ENCODE results near the gene ANKHD1. TPM values are rescaled to one million over a fixed set of nuclear protein-coding genes. Genes with fewer than 3 reads are reported as not detected.

ANKHD1 gene
- total RNA-seq, 1 donor from 2014 or later: 77.1 TPM

DNA sequence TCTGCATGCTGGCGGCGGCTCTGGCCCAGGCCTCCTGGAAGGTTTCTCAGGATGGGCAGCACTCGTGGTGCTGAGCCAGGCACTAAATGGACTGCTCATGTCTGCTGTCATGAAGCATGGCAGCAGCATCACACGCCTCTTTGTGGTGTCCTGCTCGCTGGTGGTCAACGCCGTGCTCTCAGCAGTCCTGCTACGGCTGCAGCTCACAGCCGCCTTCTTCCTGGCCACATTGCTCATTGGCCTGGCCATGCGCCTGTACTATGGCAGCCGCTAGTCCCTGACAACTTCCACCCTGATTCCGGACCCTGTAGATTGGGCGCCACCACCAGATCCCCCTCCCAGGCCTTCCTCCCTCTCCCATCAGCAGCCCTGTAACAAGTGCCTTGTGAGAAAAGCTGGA is 166.2 kb downstream of the ANKHD1 start:
- DNase-seq (ENCODE audit: low read depth) (no peak), FAIRE-seq (no peak)
- H3K27me3 ChIP-seq (ENCODE audit: control insufficient read depth, insufficient read depth, low read length): no peaks in the 10 kb centered on the region
- H3K4me3 ChIP-seq (ENCODE audit: low read depth, low read length): no peak overlapping the region
- TF ChIP-seq, protein P1, sequence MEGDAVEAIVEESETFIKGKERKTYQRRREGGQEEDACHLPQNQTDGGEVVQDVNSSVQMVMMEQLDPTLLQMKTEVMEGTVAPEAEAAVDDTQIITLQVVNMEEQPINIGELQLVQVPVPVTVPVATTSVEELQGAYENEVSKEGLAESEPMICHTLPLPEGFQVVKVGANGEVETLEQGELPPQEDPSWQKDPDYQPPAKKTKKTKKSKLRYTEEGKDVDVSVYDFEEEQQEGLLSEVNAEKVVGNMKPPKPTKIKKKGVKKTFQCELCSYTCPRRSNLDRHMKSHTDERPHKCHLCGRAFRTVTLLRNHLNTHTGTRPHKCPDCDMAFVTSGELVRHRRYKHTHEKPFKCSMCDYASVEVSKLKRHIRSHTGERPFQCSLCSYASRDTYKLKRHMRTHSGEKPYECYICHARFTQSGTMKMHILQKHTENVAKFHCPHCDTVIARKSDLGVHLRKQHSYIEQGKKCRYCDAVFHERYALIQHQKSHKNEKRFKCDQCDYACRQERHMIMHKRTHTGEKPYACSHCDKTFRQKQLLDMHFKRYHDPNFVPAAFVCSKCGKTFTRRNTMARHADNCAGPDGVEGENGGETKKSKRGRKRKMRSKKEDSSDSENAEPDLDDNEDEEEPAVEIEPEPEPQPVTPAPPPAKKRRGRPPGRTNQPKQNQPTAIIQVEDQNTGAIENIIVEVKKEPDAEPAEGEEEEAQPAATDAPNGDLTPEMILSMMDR (IDR thresholded peaks at IDR 0.05; ENCODE audit: insufficient read depth, low read length, severe bottlenecking): no peak
- peaks cover 19% of the 10 kb centered on the region for H3K36me3 ChIP-seq (ENCODE audit: control insufficient read depth, insufficient read depth, low read length)

DNA sequence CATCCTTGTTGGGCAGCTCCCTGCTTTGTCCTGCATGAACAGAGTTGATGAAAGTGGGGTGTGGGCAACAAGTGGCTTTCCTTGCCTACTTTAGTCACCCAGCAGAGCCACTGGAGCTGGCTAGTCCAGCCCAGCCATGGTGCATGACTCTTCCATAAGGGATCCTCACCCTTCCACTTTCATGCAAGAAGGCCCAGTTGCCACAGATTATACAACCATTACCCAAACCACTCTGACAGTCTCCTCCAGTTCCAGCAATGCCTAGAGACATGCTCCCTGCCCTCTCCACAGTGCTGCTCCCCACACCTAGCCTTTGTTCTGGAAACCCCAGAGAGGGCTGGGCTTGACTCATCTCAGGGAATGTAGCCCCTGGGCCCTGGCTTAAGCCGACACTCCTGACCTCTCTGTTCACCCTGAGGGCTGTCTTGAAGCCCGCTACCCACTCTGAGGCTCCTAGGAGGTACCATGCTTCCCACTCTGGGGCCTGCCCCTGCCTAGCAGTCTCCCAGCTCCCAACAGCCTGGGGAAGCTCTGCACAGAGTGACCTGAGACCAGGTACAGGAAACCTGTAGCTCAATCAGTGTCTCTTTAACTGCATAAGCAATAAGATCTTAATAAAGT is 166.9 kb downstream of the ANKHD1 start:
- DNase-seq (ENCODE audit: low read depth): no peak
- FAIRE-seq: no peak
- Histone ChIP-seq H3K4me3 (ENCODE audit: low read depth, low read length) (no peak overlapping the region), H3K27me3 (ENCODE audit: control insufficient read depth, insufficient read depth, low read length) (no peaks in the 10 kb centered on the region), H3K36me3 (ENCODE audit: control insufficient read depth, insufficient read depth, low read length) (peaks cover 19% of the 10 kb centered on the region)
- TF ChIP-seq, protein P1 (IDR thresholded peaks at IDR 0.05; ENCODE audit: insufficient read depth, low read length, severe bottlenecking): no peak

DNA sequence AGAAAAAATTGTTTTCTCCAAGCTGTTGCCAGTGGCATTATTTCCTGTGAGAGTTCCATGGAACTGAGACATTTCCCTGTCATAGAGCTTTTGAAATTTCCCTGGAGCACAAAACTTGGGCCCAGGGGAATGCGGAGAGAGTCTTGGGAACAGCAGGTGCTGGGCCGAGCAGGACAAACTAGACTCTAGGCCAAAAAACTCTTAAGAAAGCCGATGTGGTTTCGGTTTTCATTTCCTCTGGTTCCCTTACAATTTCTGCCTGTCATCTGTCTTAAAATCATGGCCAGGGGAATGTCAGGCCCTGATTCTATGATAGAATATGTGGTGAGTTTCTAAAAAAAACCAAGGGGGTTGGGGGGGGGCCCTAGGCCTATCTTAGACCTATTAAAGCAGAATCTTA is 167.6 kb downstream of the ANKHD1 start:
- FAIRE-seq (no peak), DNase-seq (ENCODE audit: low read depth) (no peak)
- H3K4me3 ChIP-seq (ENCODE audit: low read depth, low read length): no peak overlapping the region
- H3K36me3 ChIP-seq (ENCODE audit: control insufficient read depth, insufficient read depth, low read length): peaks cover 19% of the 10 kb centered on the region
- H3K27me3 ChIP-seq (ENCODE audit: control insufficient read depth, insufficient read depth, low read length): no peaks in the 10 kb centered on the region
- TF ChIP-seq, protein P1 (IDR thresholded peaks at IDR 0.05; ENCODE audit: insufficient read depth, low read length, severe bottlenecking): no peak

DNA sequence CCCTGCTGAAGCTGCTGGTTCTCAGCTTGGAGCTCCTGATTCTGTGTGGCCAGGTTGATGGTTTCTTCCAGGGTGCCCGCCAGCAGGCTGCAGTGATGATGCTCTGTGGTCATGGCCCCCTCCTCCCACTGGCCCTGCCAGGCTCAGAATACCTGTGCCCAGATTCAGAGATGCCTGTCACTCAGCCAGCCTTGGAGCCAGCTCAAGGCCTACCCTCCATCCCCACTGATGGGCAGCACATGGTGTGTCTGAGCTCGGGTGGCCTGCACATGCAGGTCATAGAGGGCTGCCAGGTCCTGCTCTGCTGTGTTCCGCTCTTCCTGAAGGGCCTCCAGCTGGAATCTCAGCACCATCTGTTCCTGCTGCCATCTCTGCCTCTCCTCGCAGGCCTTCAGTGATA is 168.4 kb downstream of the ANKHD1 start:
- TF ChIP-seq, protein P1 (IDR thresholded peaks at IDR 0.05; ENCODE audit: insufficient read depth, low read length, severe bottlenecking): no peak
- Histone ChIP-seq H3K27me3 (ENCODE audit: control insufficient read depth, insufficient read depth, low read length) (no peaks in the 10 kb centered on the region), H3K4me3 (ENCODE audit: low read depth, low read length) (no peak overlapping the region), H3K36me3 (ENCODE audit: control insufficient read depth, insufficient read depth, low read length) (peaks cover 19% of the 10 kb centered on the region)
- FAIRE-seq: no peak
- no peak for DNase-seq (ENCODE audit: low read depth)

DNA sequence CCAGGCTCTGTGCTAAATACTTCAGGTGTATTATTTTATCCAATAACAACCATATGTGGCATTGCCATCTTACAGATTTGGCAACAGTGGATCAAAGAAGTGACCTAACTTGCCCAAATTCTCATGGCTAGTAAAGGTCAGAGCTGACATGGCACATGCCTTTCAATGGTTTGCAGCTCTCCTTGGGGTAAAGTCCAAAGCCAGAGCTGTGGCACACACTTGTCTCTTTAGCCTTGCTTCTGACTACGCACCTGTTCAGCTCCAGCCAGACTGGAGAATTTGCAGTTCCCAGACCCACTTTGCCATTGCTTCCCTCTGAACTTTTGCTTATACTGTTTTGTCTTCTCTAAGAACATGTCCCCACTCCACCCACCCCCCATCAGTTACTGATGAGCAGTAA is 168.9 kb downstream of the ANKHD1 start:
- Histone ChIP-seq H3K36me3 (ENCODE audit: control insufficient read depth, insufficient read depth, low read length) (peaks cover 19% of the 10 kb centered on the region), H3K27me3 (ENCODE audit: control insufficient read depth, insufficient read depth, low read length) (no peaks in the 10 kb centered on the region), H3K4me3 (ENCODE audit: low read depth, low read length) (no peak overlapping the region)
- FAIRE-seq: peak; percentile 47
- DNase-seq (ENCODE audit: low read depth): no peak
- TF ChIP-seq, protein P1 (IDR thresholded peaks at IDR 0.05; ENCODE audit: insufficient read depth, low read length, severe bottlenecking): no peak

DNA sequence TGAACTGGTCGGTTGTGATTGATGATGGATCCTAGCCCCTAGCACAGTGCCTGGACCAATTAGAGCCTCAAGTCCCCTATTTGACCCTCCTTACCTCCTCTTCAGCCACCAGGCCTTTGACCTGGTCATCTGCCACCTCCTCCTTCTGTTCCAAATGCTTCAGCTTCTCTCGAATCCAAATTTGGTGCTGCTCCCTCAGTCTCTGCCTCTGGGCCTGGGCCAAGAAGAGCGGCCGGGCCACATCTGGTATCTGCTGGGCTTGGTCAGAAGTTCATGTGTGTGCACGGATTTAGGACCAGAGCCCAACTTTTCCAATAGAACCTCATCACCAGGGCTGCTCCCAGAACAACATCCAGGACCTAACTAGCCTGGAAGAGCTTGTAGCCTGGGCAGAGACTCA is 169.5 kb downstream of the ANKHD1 start:
- TF ChIP-seq, protein P1 (IDR thresholded peaks at IDR 0.05; ENCODE audit: insufficient read depth, low read length, severe bottlenecking): no peak
- no peak for DNase-seq (ENCODE audit: low read depth)
- no peaks in the 10 kb centered on the region for H3K27me3 ChIP-seq (ENCODE audit: control insufficient read depth, insufficient read depth, low read length)

More for the DNA sequence above, 169.5 kb downstream of the ANKHD1 start:
- H3K36me3 ChIP-seq (ENCODE audit: control insufficient read depth, insufficient read depth, low read length): peaks cover 19% of the 10 kb centered on the region
- FAIRE-seq: no peak
- H3K4me3 ChIP-seq (ENCODE audit: low read depth, low read length): no peak overlapping the region
